NCI-H2029 treated with DMSO at 0.1 percent for 48 hours (cell line): Measurements from ENCODE around the gene NRG2.

Experiments used
- DNase-seq: peaks from one replicate; lab custom pipeline; 2025; lab: John Stamatoyannopoulos, UW

Gene NRG2

DNA sequence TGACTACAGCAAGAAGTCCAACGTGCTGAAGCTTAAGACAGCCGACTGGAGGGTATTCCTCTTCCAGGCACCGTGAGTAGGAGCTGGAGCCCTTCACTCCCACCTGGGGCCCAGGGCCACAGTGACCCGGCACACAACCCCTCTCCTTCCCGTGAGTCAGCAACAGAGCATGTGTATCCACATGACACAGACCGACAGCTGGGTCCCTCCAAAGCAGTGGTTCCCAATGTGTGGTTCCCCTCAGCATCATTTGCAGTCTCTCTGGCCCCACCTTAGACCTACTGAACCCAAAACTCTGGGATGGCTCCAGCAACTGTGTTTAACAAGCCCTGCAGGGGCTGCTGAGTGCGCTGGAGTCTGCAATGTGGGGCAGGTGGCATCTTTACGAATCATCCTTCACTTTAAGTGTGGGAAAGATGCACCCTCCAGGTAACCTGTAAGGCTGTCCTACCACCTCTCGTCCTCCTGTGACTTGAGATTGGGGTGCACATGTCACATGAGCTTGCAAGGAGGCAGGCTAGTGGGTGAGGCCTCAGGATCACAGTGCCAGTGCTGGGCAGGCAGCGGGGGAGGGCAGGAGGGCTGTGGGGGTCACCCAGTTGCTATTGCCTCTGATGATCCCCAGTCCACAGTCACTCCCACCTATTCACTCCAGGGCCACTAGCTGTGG is 205.3 kb downstream of the NRG2 start:
- DNase-seq: no peak

DNA sequence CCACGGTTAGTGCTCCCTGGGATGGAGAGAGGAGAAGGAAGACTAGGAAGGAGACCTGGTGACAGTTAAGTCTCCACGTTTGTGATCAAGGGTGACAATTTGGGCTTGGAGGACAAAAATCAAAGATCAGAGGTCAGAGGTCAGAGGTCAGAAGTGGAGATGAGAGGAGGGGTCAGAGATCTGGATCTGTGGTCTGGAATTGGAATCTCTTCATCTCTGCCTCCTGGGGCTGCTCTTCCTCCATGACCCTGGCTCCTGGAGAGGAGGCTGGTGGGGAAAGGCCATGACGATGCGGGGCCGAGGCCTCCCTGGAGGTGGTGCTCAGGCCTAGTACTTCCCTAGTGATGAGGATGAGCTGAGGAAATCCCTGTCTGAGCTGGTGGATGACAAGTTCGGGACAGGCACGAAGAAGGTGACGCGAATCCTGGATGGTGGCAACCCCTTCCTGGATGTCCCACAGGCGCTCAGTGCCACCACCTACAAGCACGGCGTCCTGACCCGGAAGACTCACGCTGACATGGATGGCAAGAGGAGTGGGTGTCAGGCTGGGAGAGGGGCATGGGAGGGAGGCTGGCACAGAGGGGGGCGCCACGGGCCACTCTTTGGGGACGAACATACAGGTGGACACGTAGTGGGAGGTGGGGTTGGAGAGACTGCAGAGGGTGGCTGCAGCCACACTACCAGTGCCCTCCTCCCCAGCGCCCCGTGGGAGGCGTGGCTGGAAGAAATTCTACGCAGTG is 206.5 kb downstream of the NRG2 start:
- DNase-seq: no peak

DNA sequence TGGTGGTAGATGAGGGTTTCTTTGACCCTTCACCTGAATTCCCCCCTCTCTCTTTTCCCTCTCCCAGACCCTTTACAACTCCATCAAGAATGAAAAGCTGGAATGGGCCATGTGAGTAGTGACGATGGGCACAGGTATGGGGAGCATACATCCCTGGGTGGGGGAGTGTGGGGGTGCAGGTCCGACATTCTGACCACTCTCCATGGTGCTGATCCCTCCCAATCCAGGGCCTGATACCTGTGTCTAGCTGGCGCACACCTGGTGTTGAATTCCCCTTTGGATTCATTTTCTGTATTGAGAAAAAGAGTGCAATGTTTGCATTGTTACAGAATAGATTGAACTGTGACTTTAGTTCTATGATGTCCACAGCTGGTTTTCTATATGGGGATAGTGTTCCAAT is 207.4 kb downstream of the NRG2 start:
- DNase-seq: no peak

GRCh38 chr5:139833525-139833924 is 209.6 kb downstream of the NRG2 start:
- no peak for DNase-seq

GRCh38 chr5:139831624-139832023 is 211.5 kb downstream of the NRG2 start:
- no peak for DNase-seq

GRCh38 chr5:139829471-139829870 is 213.6 kb downstream of the NRG2 start:
- no peak for DNase-seq

GRCh38 chr5:139828207-139828895 is 214.7 kb downstream of the NRG2 start:
- no peak for DNase-seq

- no peak for DNase-seq
Measured at GRCh38 chr5:139825690-139826089, 217.4 kb downstream of the NRG2 start.

DNA sequence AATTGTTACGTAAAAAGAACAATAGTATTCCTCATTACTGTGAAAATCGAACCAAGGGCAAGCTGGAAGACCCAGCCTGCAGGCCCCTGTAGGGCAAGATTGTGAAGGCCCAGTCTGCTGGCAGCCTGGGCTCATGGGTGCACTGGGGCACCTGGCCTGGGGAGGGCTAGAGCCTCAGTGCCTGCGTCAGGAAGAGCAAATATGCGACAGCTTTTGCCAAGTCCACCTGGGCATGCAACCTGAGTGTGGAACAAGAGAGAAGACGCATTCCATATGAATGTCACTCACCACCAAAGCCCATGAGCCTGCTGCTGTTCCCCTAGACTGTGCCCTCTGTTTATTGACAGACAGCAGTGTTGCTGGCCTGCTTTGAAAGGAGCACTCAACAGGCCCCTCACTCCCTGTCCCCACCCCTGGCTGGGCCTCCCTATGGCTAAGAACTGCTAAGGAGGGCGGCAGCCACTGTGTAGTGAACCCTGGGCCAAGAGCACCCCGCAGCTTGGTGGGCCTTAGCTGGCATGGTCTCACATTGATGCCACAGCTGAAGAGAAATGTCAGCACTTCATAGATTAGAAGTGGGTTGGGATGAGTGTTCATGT is 219.2 kb downstream of the NRG2 start:
- DNase-seq: no peak

GRCh38 chr5:139822553-139823425 is 220.3 kb downstream of the NRG2 start:
- no peak for DNase-seq

- DNase-seq: no peak
Measured at GRCh38 chr5:139821806-139822552, 221.1 kb downstream of the NRG2 start.

- DNase-seq: no peak
Measured at GRCh38 chr5:139820606-139821005, 222.5 kb downstream of the NRG2 start.

- no peak for DNase-seq
Measured at GRCh38 chr5:139820130-139820529, 223.0 kb downstream of the NRG2 start.

- DNase-seq: no peak
Measured at GRCh38 chr5:139817970-139818369, 225.1 kb downstream of the NRG2 start.

DNA sequence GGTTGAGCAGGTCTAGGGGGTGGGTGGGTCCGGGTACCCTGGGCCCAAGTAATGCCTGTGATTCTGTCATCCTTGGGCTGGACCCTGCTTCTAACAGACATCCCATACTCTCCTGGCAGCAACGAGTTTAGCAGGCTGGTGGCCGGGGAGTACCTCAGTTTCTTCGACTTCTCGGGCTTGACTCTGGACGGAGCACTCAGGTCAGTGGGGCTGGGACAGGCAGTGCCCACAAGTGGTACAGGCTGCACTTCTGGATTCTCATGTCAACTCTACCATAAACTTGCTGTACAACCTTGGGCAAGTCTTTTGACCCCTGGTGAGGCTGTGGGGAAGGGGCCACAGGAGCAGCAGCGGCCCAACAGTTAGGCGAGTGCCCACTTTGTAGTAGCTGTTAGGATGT is 225.7 kb downstream of the NRG2 start:
- no peak for DNase-seq

DNA sequence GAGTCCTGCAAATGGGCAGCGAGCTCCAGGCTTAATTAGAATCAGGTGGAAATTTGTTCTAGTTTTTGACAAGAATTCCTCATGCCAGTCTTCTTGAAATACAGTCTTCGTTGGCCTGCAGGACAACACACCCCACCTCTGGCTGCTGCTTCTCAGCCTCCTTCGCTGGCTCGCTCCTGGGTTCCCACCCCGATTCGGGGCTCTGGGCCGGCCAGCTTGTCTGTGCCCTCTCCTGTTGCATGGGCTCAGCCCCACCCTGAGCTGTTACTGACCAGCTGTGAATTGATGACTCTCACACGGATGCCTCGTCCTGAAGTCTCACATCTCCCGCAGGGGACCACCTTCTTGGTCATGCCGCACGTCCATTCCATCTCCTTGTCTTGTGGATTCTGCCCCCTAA is 226.5 kb downstream of the NRG2 start:
- no peak for DNase-seq

DNA sequence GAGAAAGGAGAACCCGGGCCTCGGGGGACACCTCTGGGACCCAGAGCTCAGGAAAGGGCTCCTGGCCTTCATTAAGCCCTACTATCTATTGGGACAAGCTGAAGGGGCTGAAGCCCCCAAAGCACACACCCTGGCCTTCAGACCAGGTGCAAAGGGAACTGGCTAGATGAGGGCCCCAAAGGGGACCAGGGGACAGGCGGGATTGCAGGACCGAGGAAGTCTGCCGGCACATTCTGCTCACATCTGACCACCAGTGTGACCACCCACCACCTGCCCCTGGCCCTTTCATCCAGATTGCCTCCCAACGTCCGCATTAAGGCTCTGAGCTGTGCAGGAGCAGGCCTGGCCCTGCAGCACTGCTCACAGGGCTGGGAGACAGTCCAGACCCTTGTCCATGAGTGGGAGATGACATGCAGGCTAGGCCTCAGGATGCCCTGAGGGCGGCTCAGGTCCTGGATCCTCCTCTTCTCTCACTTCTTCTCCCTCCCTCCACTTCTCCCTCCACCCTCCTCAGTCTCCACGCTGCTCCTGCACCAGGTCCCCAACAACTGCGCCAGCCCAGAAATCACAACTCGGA is 228.3 kb downstream of the NRG2 start:
- DNase-seq: no peak

- no peak for DNase-seq
Measured at GRCh38 chr5:139814191-139814601, 228.9 kb downstream of the NRG2 start.

GRCh38 chr5:139812836-139813805 is 230.0 kb downstream of the NRG2 start:
- DNase-seq: no peak
